Fibroblast of lung (primary cell): ENCODE results near the gene IFNA14. TPM values are rescaled to one million over a fixed set of nuclear protein-coding genes. Genes with fewer than 3 reads are reported as not detected.
"Not testable (repeated sequence)": the region's sequence is repeated elsewhere in the genome, so short reads cannot be mapped to it uniquely, and the experiment has no call there.

ENCODE experiments used
- DNase-seq, 2 donors: peaks; one replicate each; pipeline versions ENCODE4 v3.0.0 to v3.0.0-alpha.2; 2010; ENCODE audit warnings: low read depth in 2 of 2
- H2AFZ ChIP-seq: 2 replicates; pipeline ENCODE4 v1.5.1; 2012; ENCODE audit warnings: low read length, control low read depth, inconsistent platforms
- H3K27ac ChIP-seq: 2 replicates; pipeline ENCODE4 v1.5.1; 2011; ENCODE audit warnings: low read length, control low read depth; ENCODE audit not compliant: insufficient read depth
- H3K27me3 ChIP-seq: 2 replicates; pipeline ENCODE4 v1.5.1; 2011; ENCODE audit warnings: mild to moderate bottlenecking, low read length; ENCODE audit not compliant: control insufficient read depth, insufficient read depth
- H3K36me3 ChIP-seq: 2 replicates; pipeline ENCODE4 v1.5.1; 2011; ENCODE audit warnings: low read length; ENCODE audit not compliant: control insufficient read depth, insufficient read depth
- H3K4me1 ChIP-seq: 2 replicates; pipeline ENCODE4 v1.5.1; 2011; ENCODE audit warnings: low read length; ENCODE audit not compliant: control insufficient read depth, insufficient read depth; ENCODE audit errors: extremely low read depth
- H3K4me2 ChIP-seq: 2 replicates; pipeline ENCODE4 v1.5.1; 2011; ENCODE audit warnings: low read length, control low read depth; ENCODE audit not compliant: insufficient read depth; ENCODE audit errors: extremely low read depth
- H3K4me3 ChIP-seq, 4 experiments: fragments of 200-600 bp in 1 of 4; sonication (generic) in 1 of 4; replicated peaks in 1 of 4; 2 replicates each; pipeline ENCODE4 v1.5.1; 2011 to 2016; ENCODE audit warnings: low read length in 4 of 4, low read depth in 3 of 4, mild to moderate bottlenecking in 3 of 4, control low read depth in 2 of 4, inconsistent platforms in 1 of 4, mixed read lengths in 1 of 4; ENCODE audit not compliant: insufficient read depth in 1 of 4; ENCODE audit errors: control extremely low read depth in 1 of 4
- H3K79me2 ChIP-seq: 2 replicates; pipeline ENCODE4 v1.5.1; 2012; ENCODE audit warnings: mild to moderate bottlenecking, low read length, inconsistent platforms; ENCODE audit not compliant: control insufficient read depth, insufficient read depth
- H3K9ac ChIP-seq: 2 replicates; pipeline ENCODE4 v1.5.1; 2011; ENCODE audit warnings: mild to moderate bottlenecking, low read length, control low read depth; ENCODE audit not compliant: insufficient read depth
- H3K9me3 ChIP-seq: 2 replicates; pipeline ENCODE4 v1.5.1; 2012; ENCODE audit warnings: low read depth, low read length; ENCODE audit not compliant: control insufficient read depth, insufficient read depth
- H4K20me1 ChIP-seq: 2 replicates; pipeline ENCODE4 v1.5.1; 2011; ENCODE audit warnings: low read length; ENCODE audit not compliant: control insufficient read depth, insufficient read depth; ENCODE audit errors: extremely low read depth
- EZH2 ChIP-seq: IDR thresholded peaks from 2 replicates; pipeline ENCODE4 v1.5.1; 2012; ENCODE audit warnings: low read length, control low read depth, mild to moderate bottlenecking; ENCODE audit errors: missing control alignments
- polyA plus RNA-seq, 2 donors: library from polyadenylated mRNA; depleted of rRNA in 1 of 2; stranded (reverse) in 1 of 2; unstranded in 1 of 2; fragments of >200 nt; gene quantifications; 2 replicates each; pipeline ENCODE4 v1.2.1, GENCODE V29; 2011 to 2012; ENCODE audit warnings: missing spikeins in 1 of 2
- total RNA-seq: library from RNA; depleted of rRNA; stranded (reverse); fragments of >200 nt; gene quantifications from 2 replicates; pipeline ENCODE4 v1.2.1, GENCODE V29; 2014
- TF ChIP-seq, protein P1 (sequence below), 2 donors: IDR thresholded peaks in 1 of 2; conservative IDR thresholded peaks in 1 of 2; 1 replicate in 1 of 2; 2 replicates in 1 of 2; pipeline ENCODE4 v1.5.1; 2011 to 2012; ENCODE audit warnings: low read length in 2 of 2, control low read depth in 1 of 2, inconsistent platforms in 1 of 2, low read depth in 1 of 2, mild to moderate bottlenecking in 1 of 2

IFNA14 gene
- total and polyA plus RNA-seq, 2 donors (not counting 1 experiment from before 2014, with no cell fraction given), result not detected

DNA sequence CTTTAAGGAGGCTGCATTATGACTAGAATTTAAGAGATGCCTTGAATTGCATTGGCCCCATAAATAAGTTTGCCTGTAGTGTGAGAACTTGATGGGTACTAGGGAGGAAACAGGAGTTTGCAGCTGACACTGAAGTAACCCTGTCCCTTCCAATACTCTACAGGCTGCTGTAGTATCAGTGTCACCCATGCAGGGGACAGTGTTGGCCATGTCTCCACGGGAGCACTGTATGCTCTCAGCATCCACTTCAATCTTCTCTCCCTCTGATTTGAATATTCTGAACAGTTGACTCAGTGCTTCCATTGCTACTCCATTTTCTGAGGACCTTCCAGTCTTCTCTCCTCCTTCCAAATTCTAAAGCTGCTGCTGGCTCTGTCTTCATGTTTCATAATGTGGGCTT lies 11.4 kb upstream of the IFNA14 start:
- Histone ChIP-seq H2AFZ (no peak overlapping the region), H3K9me3 (no peaks in the 10 kb centered on the region), H3K4me1 (no peaks in the 10 kb centered on the region), H4K20me1 (no peaks in the 10 kb centered on the region), H3K27me3 (peaks cover 16% of the 10 kb centered on the region), H3K4me3 (no peak overlapping the region), H3K36me3 (no peaks in the 10 kb centered on the region), H3K79me2 (no peaks in the 10 kb centered on the region), H3K27ac (no peak overlapping the region), H3K9ac (no peak overlapping the region), H3K4me2 (no peak overlapping the region)
- TF ChIP-seq EZH2, result no peak
- TF ChIP-seq, protein P1, sequence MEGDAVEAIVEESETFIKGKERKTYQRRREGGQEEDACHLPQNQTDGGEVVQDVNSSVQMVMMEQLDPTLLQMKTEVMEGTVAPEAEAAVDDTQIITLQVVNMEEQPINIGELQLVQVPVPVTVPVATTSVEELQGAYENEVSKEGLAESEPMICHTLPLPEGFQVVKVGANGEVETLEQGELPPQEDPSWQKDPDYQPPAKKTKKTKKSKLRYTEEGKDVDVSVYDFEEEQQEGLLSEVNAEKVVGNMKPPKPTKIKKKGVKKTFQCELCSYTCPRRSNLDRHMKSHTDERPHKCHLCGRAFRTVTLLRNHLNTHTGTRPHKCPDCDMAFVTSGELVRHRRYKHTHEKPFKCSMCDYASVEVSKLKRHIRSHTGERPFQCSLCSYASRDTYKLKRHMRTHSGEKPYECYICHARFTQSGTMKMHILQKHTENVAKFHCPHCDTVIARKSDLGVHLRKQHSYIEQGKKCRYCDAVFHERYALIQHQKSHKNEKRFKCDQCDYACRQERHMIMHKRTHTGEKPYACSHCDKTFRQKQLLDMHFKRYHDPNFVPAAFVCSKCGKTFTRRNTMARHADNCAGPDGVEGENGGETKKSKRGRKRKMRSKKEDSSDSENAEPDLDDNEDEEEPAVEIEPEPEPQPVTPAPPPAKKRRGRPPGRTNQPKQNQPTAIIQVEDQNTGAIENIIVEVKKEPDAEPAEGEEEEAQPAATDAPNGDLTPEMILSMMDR (conservative IDR thresholded peaks at IDR 0.05 in 1 of 2, IDR thresholded peaks at IDR 0.05 in 1 of 2; ENCODE audit: low read depth in 1 of 2, low read length in 2 of 2), result no peak
- DNase-seq, result no peak

DNA sequence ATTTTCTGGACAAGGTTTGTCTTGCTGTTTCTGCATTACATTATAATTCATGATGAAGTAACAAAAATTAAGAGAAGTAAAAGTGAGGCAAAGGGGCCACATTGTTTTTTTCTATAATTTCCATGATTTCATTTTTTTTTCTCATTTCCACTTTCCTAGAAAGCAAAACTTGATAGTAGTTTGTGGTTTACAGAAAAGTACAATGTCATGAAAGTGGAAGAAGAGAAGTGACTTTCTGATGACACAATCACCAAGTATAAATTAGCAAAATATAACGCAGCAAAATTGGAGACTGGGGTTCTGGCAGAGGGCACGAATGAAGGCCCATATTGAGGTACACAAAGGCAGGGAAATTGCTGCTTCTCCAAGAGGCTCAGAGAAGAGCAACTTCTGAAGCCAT lies 5.0 kb upstream of the IFNA14 start:
- H3K36me3 ChIP-seq, result no peaks in the 10 kb centered on the region
- no peak overlapping the region for H3K9ac ChIP-seq
- H3K79me2 ChIP-seq, result no peaks in the 10 kb centered on the region
- H3K27ac ChIP-seq, result no peak overlapping the region
- H3K4me1 ChIP-seq, result no peaks in the 10 kb centered on the region
- TF ChIP-seq, protein P1 (conservative IDR thresholded peaks at IDR 0.05 in 1 of 2, IDR thresholded peaks at IDR 0.05 in 1 of 2; ENCODE audit: low read depth in 1 of 2, low read length in 2 of 2), result no peak
- TF ChIP-seq EZH2, result no peak
- H4K20me1 ChIP-seq, result no peaks in the 10 kb centered on the region
- no peak overlapping the region for H3K4me3 ChIP-seq
- H3K27me3 ChIP-seq, result peaks cover under 1% of the 10 kb centered on the region
- no peaks in the 10 kb centered on the region for H3K9me3 ChIP-seq
- H3K4me2 ChIP-seq, result no peak overlapping the region
- DNase-seq, result no peak
- H2AFZ ChIP-seq, result no peak overlapping the region

DNA sequence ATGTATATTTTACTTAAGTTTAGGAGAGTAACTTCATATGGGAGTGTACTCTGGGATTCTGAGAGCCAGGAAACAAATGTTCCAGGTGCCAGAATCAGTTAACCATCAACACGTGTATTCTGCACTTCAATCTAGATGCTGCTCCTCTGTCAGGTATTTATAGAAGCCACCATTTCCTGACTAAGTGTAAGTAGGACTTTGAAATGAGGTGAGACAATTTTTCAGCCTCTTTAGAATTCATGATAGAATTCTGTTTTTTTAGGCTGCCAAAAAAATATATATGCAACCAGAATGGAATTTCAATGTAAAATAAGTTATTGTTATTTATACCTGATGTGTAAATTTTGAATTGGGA lies 3.5 kb downstream of the IFNA14 start:
- H3K36me3 ChIP-seq, H3K27me3 ChIP-seq, H3K9me3 ChIP-seq, H3K27ac ChIP-seq, H4K20me1 ChIP-seq, DNase-seq, H3K4me3 ChIP-seq, H3K9ac ChIP-seq, H3K79me2 ChIP-seq, H3K4me1 ChIP-seq, H3K4me2 ChIP-seq, H2AFZ ChIP-seq: not testable (repeated sequence)
